Vagina (tissue), 2 donors: ENCODE results near the gene CCDC127. TPM values are rescaled to one million over a fixed set of nuclear protein-coding genes. Genes with fewer than 3 reads are reported as not detected.

Experiments used
- DNase-seq, 2 donors: peaks; one replicate each; pipeline ENCODE4 v3.0.0-alpha.2; 2017; ENCODE audit errors: extremely low spot score in 2 of 2
- H3K27ac ChIP-seq: fragments of 200-600 bp; sonication (generic); one replicate; pipeline ENCODE4 v1.5.1; 2019
- H3K27me3 ChIP-seq: fragments of 200-600 bp; sonication (generic); one replicate; pipeline ENCODE4 v1.5.1; 2019
- H3K36me3 ChIP-seq, 2 donors: fragments of 200-600 bp; sonication (generic); one replicate each; pipeline ENCODE4 v1.5.1; 2017 to 2019
- H3K4me1 ChIP-seq: fragments of 200-600 bp; sonication (generic); one replicate; pipeline ENCODE4 v1.5.1; 2019
- H3K4me3 ChIP-seq, 2 donors: fragments of 200-600 bp; sonication (generic); 1 replicate in 1 of 2; 2 replicates in 1 of 2; pipeline ENCODE4 v1.5.1; 2016 to 2019
- H3K9me3 ChIP-seq: fragments of 200-600 bp; sonication (generic); one replicate; pipeline ENCODE4 v1.5.1; 2019
- POLR2A ChIP-seq, 2 donors: fragments of 450-650 bp; IDR thresholded peaks; one replicate each; pipeline ENCODE4 v1.6.1; 2017; ENCODE audit warnings: antibody characterized with exemption in 2 of 2, mild to moderate bottlenecking in 2 of 2, moderate library complexity in 2 of 2
- POLR2AphosphoS5 ChIP-seq, 2 donors: sonication (generic); formaldehyde crosslinking; IDR thresholded peaks; one replicate each; pipeline ENCODE4 v1.9.0; 2017; ENCODE audit warnings: antibody characterized with exemption in 2 of 2, mild to moderate bottlenecking in 2 of 2, low read depth in 1 of 2; ENCODE audit not compliant: insufficient read depth in 1 of 2
- intact Hi-C: fragments of 100-400 bp; cut with DNase I; formaldehyde crosslinking; loops from one replicate; pipeline ENCODE4 v1.15.1; 2023
- total RNA-seq: library from RNA; depleted of rRNA; stranded (reverse); fragments of >200 nt; gene quantifications from one replicate; pipeline ENCODE4 v1.2.3, GENCODE V29; 2016
- TF ChIP-seq, protein P1 (sequence below), 3 experiments: fragments of 450-650 bp in 2 of 3; fragments of 200-600 bp in 1 of 3; sonication (generic) in 1 of 3; IDR thresholded peaks; one replicate each; pipeline ENCODE4 v1.5.1; 2017 to 2019; ENCODE audit warnings: antibody characterized with exemption in 3 of 3, mild to moderate bottlenecking in 2 of 3, moderate library complexity in 2 of 3

The CCDC127 gene
- total RNA-seq, 1 donor from 2014 or later: 4.2 TPM

DNA sequence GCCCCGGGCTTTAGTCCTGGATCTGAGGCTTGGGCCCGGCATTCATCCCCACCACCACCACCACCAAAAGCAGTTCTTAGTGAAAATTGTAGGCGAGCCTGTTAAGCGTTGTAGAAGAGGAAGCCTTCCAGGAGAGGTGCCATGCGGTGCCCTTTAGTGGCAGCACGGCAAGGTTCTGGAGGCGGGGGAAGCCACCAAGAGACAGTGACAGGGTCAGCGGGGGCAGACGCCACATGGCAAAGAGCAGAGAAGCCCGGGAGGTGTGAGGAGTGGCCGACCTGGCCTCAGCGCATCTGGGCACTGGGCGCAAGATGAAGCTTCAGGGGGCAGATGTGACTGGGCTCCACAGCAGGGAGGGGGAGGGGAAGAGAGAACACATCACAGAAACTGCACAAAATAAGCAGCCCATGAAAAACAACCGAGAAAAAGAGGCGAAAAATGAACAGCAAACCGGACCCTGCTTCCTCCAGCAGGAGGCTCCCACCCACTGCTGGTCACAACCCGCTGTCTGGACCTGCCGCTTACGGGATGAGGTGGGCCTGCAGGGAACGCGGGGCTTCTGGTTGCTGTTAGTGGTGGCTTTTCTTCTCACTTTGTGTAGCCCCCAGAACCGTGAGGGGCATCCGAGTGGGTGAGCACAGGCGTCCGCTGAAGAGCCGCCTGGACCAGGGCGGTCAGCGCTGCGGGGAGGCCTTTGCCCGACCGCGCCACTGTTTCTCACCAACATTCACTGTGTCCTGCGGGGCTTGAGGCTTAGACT is 22.4 kb downstream of the CCDC127 start:
- Histone ChIP-seq H3K27me3 (no peaks in the 10 kb centered on the region), H3K4me3 (no peak overlapping the region), H3K27ac (no peak overlapping the region), H3K36me3 (no peaks in the 10 kb centered on the region), H3K9me3 (no peaks in the 10 kb centered on the region), H3K4me1 (peaks cover 14% of the 10 kb centered on the region)
- no peak for DNase-seq
- TF ChIP-seq, protein P1, sequence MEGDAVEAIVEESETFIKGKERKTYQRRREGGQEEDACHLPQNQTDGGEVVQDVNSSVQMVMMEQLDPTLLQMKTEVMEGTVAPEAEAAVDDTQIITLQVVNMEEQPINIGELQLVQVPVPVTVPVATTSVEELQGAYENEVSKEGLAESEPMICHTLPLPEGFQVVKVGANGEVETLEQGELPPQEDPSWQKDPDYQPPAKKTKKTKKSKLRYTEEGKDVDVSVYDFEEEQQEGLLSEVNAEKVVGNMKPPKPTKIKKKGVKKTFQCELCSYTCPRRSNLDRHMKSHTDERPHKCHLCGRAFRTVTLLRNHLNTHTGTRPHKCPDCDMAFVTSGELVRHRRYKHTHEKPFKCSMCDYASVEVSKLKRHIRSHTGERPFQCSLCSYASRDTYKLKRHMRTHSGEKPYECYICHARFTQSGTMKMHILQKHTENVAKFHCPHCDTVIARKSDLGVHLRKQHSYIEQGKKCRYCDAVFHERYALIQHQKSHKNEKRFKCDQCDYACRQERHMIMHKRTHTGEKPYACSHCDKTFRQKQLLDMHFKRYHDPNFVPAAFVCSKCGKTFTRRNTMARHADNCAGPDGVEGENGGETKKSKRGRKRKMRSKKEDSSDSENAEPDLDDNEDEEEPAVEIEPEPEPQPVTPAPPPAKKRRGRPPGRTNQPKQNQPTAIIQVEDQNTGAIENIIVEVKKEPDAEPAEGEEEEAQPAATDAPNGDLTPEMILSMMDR (IDR thresholded peaks at IDR 0.05): no peak
- TF ChIP-seq POLR2A (IDR thresholded peaks at IDR 0.05): no peak
- no peak for TF ChIP-seq POLR2AphosphoS5 (IDR thresholded peaks at IDR 0.05; ENCODE audit: insufficient read depth in 1 of 2, low read depth in 1 of 2)
- intact Hi-C loops: no loop called here

DNA sequence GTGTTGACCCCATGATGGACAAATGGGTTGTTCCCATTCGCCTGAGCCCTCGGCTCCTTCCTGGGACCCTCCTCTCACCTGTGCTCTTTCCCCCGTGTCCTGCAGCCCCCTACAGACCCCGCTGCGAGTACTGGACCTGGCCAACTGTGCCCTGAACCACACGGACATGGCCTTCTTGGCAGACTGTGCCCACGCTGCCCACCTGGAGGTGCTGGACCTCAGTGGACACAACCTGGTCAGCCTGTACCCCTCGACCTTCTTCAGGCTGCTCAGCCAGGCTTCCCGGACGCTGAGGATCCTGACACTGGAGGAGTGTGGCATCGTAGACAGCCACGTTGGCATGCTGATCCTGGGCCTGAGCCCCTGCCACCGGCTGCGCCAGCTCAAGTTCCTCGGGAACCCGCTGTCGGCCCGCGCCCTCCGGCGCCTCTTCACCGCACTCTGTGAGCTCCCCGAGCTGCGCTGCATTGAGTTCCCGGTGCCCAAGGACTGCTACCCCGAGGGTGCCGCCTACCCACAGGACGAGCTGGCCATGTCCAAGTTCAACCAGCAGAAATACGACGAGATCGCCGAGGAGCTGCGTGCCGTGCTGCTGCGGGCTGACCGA is 23.2 kb downstream of the CCDC127 start:
- Histone ChIP-seq H3K4me3 (no peak overlapping the region), H3K9me3 (no peaks in the 10 kb centered on the region), H3K36me3 (no peaks in the 10 kb centered on the region), H3K4me1 (peaks cover 15% of the 10 kb centered on the region), H3K27ac (no peak overlapping the region), H3K27me3 (no peaks in the 10 kb centered on the region)
- intact Hi-C loops: no loop called here
- TF ChIP-seq POLR2AphosphoS5 (IDR thresholded peaks at IDR 0.05; ENCODE audit: insufficient read depth in 1 of 2, low read depth in 1 of 2) (no peak), POLR2A (IDR thresholded peaks at IDR 0.05) (no peak)
- TF ChIP-seq, protein P1 (IDR thresholded peaks at IDR 0.05): no peak
- DNase-seq: no peak

DNA sequence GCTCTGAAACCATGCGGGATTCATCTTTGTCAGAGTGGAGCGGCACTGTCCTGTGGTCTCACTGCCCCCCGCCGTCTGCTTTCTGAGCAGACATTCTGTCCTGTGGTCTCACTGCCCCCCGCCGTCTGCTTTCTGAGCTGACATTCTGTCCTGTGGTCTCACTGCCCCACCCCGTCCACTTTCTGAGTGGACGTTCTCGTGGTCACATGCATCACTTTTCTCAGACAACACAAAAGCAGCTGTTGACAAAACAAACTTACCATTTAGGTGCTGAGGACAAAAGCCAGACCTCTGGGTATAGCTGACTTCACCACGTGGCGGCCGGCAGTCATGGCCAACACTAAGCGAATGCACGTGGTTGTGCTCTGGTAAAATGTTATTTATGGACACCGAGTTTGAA is 23.9 kb downstream of the CCDC127 start:
- Histone ChIP-seq H3K36me3 (no peaks in the 10 kb centered on the region), H3K9me3 (no peaks in the 10 kb centered on the region), H3K4me1 (peaks cover 15% of the 10 kb centered on the region), H3K27me3 (no peaks in the 10 kb centered on the region), H3K4me3 (no peak overlapping the region), H3K27ac (no peak overlapping the region)
- DNase-seq: no peak
- TF ChIP-seq, protein P1 (IDR thresholded peaks at IDR 0.05): no peak
- intact Hi-C loops: no loop called here

DNA sequence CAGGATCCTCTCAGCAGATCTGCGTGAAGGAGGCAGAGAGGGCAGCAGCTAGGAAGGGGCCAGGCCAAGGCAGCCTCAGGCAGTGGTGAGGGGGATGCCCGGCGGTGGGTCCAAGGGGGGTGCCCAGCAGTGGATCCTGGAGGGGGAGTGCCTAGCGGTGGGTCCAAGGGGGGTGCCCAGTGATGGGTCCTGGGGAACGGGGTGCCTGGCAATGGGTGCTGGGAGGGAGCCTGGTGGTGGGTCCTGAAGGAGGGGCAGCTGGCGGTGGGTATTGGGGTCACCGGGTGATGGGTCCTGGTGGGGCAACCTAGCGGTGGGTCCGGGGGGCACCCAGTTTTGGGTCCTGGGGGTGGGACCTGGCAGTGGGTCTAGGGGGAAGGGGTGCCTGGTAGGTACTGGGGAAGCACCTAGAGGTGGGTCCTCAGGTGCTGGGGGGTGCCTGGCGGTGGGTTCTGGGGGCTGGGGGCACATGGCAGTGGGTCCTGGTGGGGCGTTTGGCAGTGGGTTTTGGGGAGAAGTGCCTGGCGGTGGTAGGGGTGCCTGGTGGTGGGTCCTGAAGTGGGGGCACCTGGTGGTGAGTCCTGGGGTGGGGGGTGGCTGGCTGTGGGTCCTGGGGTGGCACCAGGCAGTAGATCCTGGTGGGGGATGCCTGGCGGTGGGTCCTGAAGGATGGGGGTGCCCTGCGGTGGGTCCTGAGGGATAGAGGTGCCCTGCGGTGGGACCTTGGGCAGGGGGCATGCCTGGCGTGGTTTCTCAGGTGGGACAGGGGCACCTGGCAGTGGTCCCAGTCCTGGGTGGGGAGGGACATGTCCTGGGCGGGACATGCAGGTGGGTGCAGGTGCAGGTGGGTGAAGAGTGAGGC is 24.8 kb downstream of the CCDC127 start:
- TF ChIP-seq POLR2AphosphoS5 (IDR thresholded peaks at IDR 0.05; ENCODE audit: insufficient read depth in 1 of 2, low read depth in 1 of 2) (no peak), POLR2A (IDR thresholded peaks at IDR 0.05) (no peak)
- TF ChIP-seq, protein P1 (IDR thresholded peaks at IDR 0.05): no peak

More for the DNA sequence above, 24.8 kb downstream of the CCDC127 start:
- Histone ChIP-seq H3K4me3 (no peak overlapping the region), H3K27ac (no peak overlapping the region), H3K9me3 (no peaks in the 10 kb centered on the region), H3K27me3 (no peaks in the 10 kb centered on the region), H3K36me3 (no peaks in the 10 kb centered on the region), H3K4me1 (peaks cover 17% of the 10 kb centered on the region)
- intact Hi-C loops: no loop called here
- DNase-seq: no peak
